Sciatic nerve (tissue), 2 donors: Measurements from ENCODE around the gene STAC3. TPM values are rescaled to one million over a fixed set of nuclear protein-coding genes. Genes with fewer than 3 reads are reported as not detected.

Experiments used
- ATAC-seq: fragments of 200-7000 bp; cut with Tn5 transposase; one replicate; pipeline ENCODE4 v1.9.1; 2020; ENCODE audit warnings: mild to moderate bottlenecking, moderate library complexity
- DNase-seq: peaks from one replicate; pipeline ENCODE4 v3.0.0-alpha.2; 2020; ENCODE audit warnings: low spot score
- intact Hi-C: fragments of 100-400 bp; cut with DNase I; formaldehyde crosslinking; loops from one replicate; pipeline ENCODE4 v1.14.2; 2022
- microRNA-seq: library from miRNA; unstranded; fragments of <30 nt; microRNA quantifications from one replicate; pipeline ENCODE4 v1.2.0, GENCODE V29; 2020
- total RNA-seq: library from RNA; stranded (reverse); fragmentation: NEBNext Ultra II Directional; extraction: Animal tissue kit (Norgen Biotek cat#: 25700); gene quantifications from one replicate; pipeline ENCODE4 v1.2.1, GENCODE V29; 2021
- donor health status: DM: no; HTN: no; CAD: no.
- donor health status: DM: no; HTN: no; CAD: no.

STAC3 gene
- total RNA-seq, 1 donor from 2014 or later = 1.9 TPM

DNA sequence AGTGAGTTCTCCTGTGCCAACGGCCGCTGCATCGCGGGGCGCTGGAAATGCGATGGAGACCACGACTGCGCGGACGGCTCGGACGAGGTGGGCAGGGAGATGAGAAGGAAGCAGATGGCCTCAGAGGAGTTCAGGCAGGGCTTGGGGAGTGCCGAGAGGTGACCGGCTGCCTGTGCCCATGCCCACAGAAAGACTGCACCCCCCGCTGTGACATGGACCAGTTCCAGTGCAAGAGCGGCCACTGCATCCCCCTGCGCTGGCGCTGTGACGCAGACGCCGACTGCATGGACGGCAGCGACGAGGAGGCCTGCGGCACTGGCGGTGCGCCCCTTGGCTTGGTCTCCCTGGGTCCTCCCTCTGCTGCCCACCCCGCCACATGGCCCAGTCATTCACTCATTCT lies 47.8 kb downstream of the STAC3 start:
- ATAC-seq (no peak), DNase-seq (no peak)
- intact Hi-C loops = no loop called here

DNA sequence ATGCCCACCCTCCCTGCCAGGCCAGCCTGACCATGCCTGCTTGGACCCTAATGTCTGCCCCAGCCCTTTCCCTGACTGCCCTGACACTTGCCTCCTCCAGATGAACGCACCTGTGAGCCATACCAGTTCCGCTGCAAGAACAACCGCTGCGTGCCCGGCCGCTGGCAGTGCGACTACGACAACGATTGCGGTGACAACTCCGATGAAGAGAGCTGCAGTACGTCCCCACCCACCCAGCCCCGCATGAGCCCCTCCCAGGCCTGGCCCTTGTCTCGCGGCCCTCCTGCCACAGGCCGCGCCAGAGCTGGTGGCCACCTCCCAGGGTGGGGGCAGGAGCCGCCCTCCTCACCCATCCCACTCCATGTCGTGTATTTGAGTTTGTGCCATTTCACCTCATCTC lies 48.7 kb downstream of the STAC3 start:
- intact Hi-C loops = no loop called here
- DNase-seq (no peak), ATAC-seq (no peak)

DNA sequence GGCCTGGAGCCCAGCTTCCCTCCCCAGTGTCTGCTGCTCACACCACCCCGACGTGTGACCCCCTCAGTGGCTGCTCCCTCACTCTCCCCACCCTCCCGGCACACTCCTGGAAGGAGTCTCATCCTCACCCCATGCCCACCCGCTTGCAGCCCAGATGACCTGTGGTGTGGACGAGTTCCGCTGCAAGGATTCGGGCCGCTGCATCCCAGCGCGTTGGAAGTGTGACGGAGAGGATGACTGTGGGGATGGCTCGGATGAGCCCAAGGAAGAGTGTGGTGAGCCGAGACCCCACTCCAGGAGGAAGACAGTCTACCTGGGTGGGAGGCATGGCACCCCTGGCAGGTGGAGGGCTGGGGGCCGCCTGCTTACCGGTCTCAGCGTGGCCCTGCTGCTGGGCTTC lies 49.4 kb downstream of the STAC3 start:
- ATAC-seq (no peak), DNase-seq (no peak)

DNA sequence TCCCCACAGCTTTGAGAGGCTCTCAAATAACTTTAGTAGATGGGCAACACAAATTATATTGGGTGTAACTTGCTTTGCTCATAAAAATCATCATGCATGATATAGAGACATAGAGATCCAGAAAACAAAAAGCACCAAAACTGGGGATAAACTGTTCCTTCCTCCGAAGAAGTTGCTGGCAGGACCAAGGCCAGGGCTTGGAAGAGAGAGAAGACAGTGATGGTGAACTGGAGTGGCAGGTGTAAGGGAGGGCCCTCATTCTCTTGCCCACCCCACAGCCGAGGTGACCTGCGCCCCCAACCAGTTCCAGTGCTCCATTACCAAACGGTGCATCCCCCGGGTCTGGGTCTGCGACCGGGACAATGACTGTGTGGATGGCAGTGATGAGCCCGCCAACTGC lies 49.8 kb downstream of the STAC3 start:
- intact Hi-C loops = no loop called here
- DNase-seq (no peak), ATAC-seq (no peak)

More for the DNA sequence above, 49.4 kb downstream of the STAC3 start:
- intact Hi-C loops = no loop called here

GRCh38 chr12:57200497-57200896 lies 50.5 kb downstream of the STAC3 start:
- no peak for ATAC-seq
- intact Hi-C loops = no loop called here
- no peak for DNase-seq

DNA sequence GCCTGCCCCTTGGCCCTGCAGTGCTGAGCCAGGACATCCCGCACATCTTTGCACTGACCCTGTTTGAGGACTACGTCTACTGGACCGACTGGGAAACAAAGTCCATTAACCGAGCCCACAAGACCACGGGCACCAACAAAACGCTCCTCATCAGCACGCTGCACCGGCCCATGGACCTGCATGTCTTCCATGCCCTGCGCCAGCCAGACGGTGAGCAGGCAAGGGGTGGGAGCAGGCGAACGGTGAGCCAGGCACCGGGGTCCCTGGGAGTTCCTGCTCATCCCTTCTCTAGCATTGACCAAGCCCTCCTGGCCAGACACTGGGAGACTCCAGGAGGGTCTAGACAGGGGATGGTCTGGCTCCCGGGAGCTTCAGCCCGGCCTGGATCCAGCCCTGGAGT lies 51.8 kb downstream of the STAC3 start:
- DNase-seq = no peak
- intact Hi-C loops = no loop called here
- no peak for ATAC-seq

DNA sequence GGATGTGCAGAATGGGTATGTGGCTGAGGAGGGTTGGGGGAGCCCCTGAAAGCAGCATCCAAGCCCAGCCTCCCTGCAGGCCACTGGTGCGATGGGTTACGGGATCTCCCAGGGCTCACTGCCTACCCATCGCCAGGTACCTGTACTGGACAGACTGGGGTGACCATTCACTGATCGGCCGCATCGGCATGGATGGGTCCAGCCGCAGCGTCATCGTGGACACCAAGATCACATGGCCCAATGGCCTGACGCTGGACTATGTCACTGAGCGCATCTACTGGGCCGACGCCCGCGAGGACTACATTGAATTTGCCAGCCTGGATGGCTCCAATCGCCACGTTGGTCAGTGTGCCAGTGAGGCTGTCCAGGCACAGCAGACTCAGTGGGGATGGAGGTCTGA lies 52.7 kb downstream of the STAC3 start:
- intact Hi-C loops = no loop called here
- ATAC-seq = no peak

DNA sequence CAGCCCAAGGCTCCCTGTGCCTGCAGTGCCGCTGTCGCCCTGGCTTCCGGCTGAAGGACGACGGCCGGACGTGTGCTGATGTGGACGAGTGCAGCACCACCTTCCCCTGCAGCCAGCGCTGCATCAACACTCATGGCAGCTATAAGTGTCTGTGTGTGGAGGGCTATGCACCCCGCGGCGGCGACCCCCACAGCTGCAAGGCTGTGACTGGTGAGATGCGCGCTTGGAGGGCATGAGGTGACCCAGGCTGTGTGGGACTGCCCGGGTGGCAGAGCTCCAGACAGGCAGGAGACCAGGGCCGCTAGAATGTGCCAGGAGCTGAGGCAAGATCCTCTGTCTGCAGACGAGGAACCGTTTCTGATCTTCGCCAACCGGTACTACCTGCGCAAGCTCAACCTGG lies 54.0 kb downstream of the STAC3 start:
- DNase-seq (no peak), ATAC-seq (no peak)
- intact Hi-C loops = no loop called here

More for the DNA sequence above, 52.7 kb downstream of the STAC3 start:
- DNase-seq = no peak

GRCh38 chr12:57196439-57196838 lies 54.5 kb downstream of the STAC3 start:
- no peak for ATAC-seq
- intact Hi-C loops = no loop called here
- DNase-seq = no peak

GRCh38 chr12:57195611-57196371 lies 55.2 kb downstream of the STAC3 start:
- intact Hi-C loops = no loop called here
- no peak for ATAC-seq
- DNase-seq = no peak

GRCh38 chr12:57195186-57195585 lies 55.8 kb downstream of the STAC3 start:
- DNase-seq (no peak), ATAC-seq (no peak)
- intact Hi-C loops = no loop called here

- ATAC-seq = no peak
- DNase-seq = no peak
- intact Hi-C loops = no loop called here
These were observed 56.7 kb downstream of the STAC3 start for GRCh38 chr12:57194253-57194652.

DNA sequence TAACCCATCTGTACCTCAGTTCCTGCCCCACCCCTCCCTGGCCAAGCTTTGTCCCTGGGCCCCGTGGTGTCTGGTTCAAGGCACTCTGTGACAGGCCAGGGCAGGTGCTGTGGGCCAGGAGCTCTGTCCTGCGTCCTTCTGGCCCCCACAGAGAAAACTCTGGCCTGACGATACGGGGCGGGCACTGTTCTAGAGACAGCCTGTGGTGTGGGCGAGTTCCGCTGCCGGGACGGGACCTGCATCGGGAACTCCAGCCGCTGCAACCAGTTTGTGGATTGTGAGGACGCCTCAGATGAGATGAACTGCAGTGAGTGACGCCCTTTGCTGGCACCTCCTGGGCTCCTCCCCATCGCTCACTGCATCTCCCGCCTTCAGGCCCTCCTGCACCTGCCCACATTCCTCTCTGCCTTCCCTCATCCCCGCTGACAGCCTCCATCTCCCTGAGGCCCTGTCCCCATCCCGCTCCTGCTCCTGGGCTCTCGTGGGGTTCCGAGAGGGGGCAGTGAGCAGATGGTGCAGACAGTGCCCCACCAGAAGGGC lies 57.2 kb downstream of the STAC3 start:
- intact Hi-C loops = no loop called here
- DNase-seq (no peak), ATAC-seq (no peak)

Small RNAs within 50 kb of the gene (microRNA-seq; reads per million reads assigned to microRNA genes)
- 7.6 reads per million, percentile 20 among the genes with 10 or more reads in this experiment for gene MIR1228

Other genes with a start within 250 kb of the STAC3 start
- gene ZBTB39, start 244.6 kb downstream of the STAC3 start, total RNA-seq = 6.2 TPM
- gene TAC3, start 234.7 kb downstream of the STAC3 start, total RNA-seq = not detected
- 0.36 TPM for gene MYO1A, start 201.1 kb downstream of the STAC3 start, total RNA-seq
- 13.1 TPM for gene NEMP1, start 172.4 kb downstream of the STAC3 start, total RNA-seq
- gene NAB2, start 162.1 kb downstream of the STAC3 start, total RNA-seq = 52.7 TPM
- 187 TPM for gene STAT6, start 139.8 kb downstream of the STAC3 start, total RNA-seq
- gene LRP1, start 122.7 kb downstream of the STAC3 start, total RNA-seq = 760 TPM
- not detected for gene LRP1-AS, start 103.6 kb downstream of the STAC3 start, total RNA-seq
- gene NXPH4, start 34.4 kb downstream of the STAC3 start, total RNA-seq = 0.27 TPM
- gene SHMT2, start 21.5 kb downstream of the STAC3 start, total RNA-seq = 41.9 TPM
- gene R3HDM2, start 179.9 kb upstream of the STAC3 start, total RNA-seq = 89.6 TPM
- not detected for gene INHBC, start 183.6 kb upstream of the STAC3 start, total RNA-seq
- not detected for gene INHBE, start 204.1 kb upstream of the STAC3 start, total RNA-seq
- 47.7 TPM for gene GLI1, start 208.6 kb upstream of the STAC3 start, total RNA-seq
- gene ARHGAP9, start 228.7 kb upstream of the STAC3 start, total RNA-seq = 30.8 TPM
- gene MARS1, start 236.9 kb upstream of the STAC3 start, total RNA-seq = 121 TPM